K562 (cell line): ENCODE data around the gene WDR93.

Experiments used
- CBX8 ChIP-seq: fragments of 200-600 bp; sonication (generic); IDR thresholded peaks from 2 replicates; pipeline ENCODE4 v1.6.1; 2012; ENCODE audit warnings: borderline replicate concordance, mixed run types, low read depth, mild to moderate bottlenecking, moderate library complexity, mixed read lengths, low read length, control low read depth, inconsistent platforms; ENCODE audit not compliant: poor library complexity, severe bottlenecking; ENCODE audit errors: extremely low read depth
- EP300 ChIP-seq: IDR thresholded peaks from 2 replicates; pipeline ENCODE4 v1.6.1; 2012; ENCODE audit warnings: low read length, improper control_type of control experiment
- FOXM1 ChIP-seq, 2 experiments: fragments of 450-650 bp in 1 of 2; sonication (generic) in 1 of 2; formaldehyde crosslinking in 1 of 2; IDR thresholded peaks; 2 replicates each; pipeline versions ENCODE4 v1.6.1 to v1.9.0; 2017 to 2022; ENCODE audit warnings: low read depth in 2 of 2, mild to moderate bottlenecking in 2 of 2, missing genetic modification reagents in 1 of 2, moderate library complexity in 1 of 2
- JUND ChIP-seq, 2 experiments: IDR thresholded peaks; 2 replicates in 1 of 2; 3 replicates in 1 of 2; pipeline ENCODE4 v1.6.1; 2011; ENCODE audit warnings: borderline replicate concordance in 2 of 2, low read depth in 2 of 2, low read length in 2 of 2, improper control_type of control experiment in 1 of 2, missing biosample characterization in 1 of 2, missing genetic modification characterization in 1 of 2, missing genetic modification reagents in 1 of 2
- MAFK ChIP-seq: IDR thresholded peaks from 2 replicates; pipeline ENCODE4 v1.6.1; 2011; ENCODE audit warnings: low read length, improper control_type of control experiment
- MAX ChIP-seq: sonication (generic); formaldehyde crosslinking; IDR thresholded peaks from 2 replicates; pipeline ENCODE4 v1.9.0; 2022; ENCODE audit warnings: mild to moderate bottlenecking, missing genetic modification reagents
- PHF21A ChIP-seq: fragments of 450-650 bp; IDR thresholded peaks from 2 replicates; pipeline ENCODE4 v1.6.1; 2017; ENCODE audit warnings: low read depth, borderline replicate concordance
- POLR2A ChIP-seq: fragments of 450-650 bp; conservative IDR thresholded peaks from 2 replicates; pipeline ENCODE4 v1.6.1; 2016
- TCF7L2 ChIP-seq: fragments of 150-350 bp; IDR thresholded peaks from 2 replicates; pipeline ENCODE4 v1.6.1; 2016; ENCODE audit warnings: low read depth, mild to moderate bottlenecking, low read length, moderate library complexity
- ZFPM2 ChIP-seq: fragments of 250-450 bp; sonication (Bioruptor Pico); IDR thresholded peaks from 2 replicates; pipeline ENCODE4 v1.5.1; 2022; ENCODE audit warnings: mild to moderate bottlenecking
- ZKSCAN3 ChIP-seq: fragments of 250-450 bp; sonication (Bioruptor Pico); IDR thresholded peaks from 2 replicates; pipeline ENCODE4 v1.4.0; 2020
- ZNF23 ChIP-seq: fragments of 250-450 bp; sonication (Bioruptor Pico); IDR thresholded peaks from 2 replicates; pipeline ENCODE4 v1.4.0; 2020; ENCODE audit warnings: mild to moderate bottlenecking
- TF ChIP-seq, protein P1 (sequence below), 3 experiments: IDR thresholded peaks in 2 of 3; conservative IDR thresholded peaks in 1 of 3; 2 replicates each; pipeline ENCODE4 v1.5.1; 2011 to 2012; ENCODE audit warnings: low read length in 3 of 3, mild to moderate bottlenecking in 3 of 3, control low read depth in 2 of 3, improper control_type of control experiment in 1 of 3, inconsistent platforms in 1 of 3, low read depth in 1 of 3, mixed read lengths in 1 of 3, moderate library complexity in 1 of 3; ENCODE audit not compliant: insufficient read depth in 2 of 3

- TF ChIP-seq MAX: no peak
- no peak for TF ChIP-seq CBX8
- no peak for TF ChIP-seq TCF7L2
- TF ChIP-seq, protein P1, sequence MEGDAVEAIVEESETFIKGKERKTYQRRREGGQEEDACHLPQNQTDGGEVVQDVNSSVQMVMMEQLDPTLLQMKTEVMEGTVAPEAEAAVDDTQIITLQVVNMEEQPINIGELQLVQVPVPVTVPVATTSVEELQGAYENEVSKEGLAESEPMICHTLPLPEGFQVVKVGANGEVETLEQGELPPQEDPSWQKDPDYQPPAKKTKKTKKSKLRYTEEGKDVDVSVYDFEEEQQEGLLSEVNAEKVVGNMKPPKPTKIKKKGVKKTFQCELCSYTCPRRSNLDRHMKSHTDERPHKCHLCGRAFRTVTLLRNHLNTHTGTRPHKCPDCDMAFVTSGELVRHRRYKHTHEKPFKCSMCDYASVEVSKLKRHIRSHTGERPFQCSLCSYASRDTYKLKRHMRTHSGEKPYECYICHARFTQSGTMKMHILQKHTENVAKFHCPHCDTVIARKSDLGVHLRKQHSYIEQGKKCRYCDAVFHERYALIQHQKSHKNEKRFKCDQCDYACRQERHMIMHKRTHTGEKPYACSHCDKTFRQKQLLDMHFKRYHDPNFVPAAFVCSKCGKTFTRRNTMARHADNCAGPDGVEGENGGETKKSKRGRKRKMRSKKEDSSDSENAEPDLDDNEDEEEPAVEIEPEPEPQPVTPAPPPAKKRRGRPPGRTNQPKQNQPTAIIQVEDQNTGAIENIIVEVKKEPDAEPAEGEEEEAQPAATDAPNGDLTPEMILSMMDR (IDR thresholded peaks at IDR 0.05 in 2 of 3, conservative IDR thresholded peaks at IDR 0.05 in 1 of 3; ENCODE audit: insufficient read depth in 2 of 3, low read depth in 1 of 3, low read length in 3 of 3): no peak
- no peak for TF ChIP-seq JUND (IDR thresholded peaks at IDR 0.05; ENCODE audit: borderline replicate concordance, low read depth, low read length)
- no peak for TF ChIP-seq JUND (tag; IDR thresholded peaks at IDR 0.05; ENCODE audit: borderline replicate concordance, low read depth, low read length)
- no peak for TF ChIP-seq MAFK
- no peak for TF ChIP-seq POLR2A
- no peak for TF ChIP-seq ZNF23 (CRISPR knock-in tag)
- no peak for TF ChIP-seq ZFPM2 (CRISPR knock-in tag)
- TF ChIP-seq ZKSCAN3: no peak
- TF ChIP-seq PHF21A: no peak
- TF ChIP-seq EP300: no peak
- no peak for TF ChIP-seq FOXM1 (IDR thresholded peaks at IDR 0.05; ENCODE audit: low read depth)
- no peak for TF ChIP-seq FOXM1 (CRISPR knock-in tag; IDR thresholded peaks at IDR 0.05; ENCODE audit: low read depth)
Observed at GRCh38 chr15:89759835-89760234, 69.2 kb downstream of the WDR93 start.
